ENCODE results near the gene MEF2C.

MEF2C gene

GRCh38 chr5:88688156-88688983 lies 194.6 kb downstream of the MEF2C start:
- no peak for DNase-seq (ENCODE audit: low read depth in 3 of 3)

DNA sequence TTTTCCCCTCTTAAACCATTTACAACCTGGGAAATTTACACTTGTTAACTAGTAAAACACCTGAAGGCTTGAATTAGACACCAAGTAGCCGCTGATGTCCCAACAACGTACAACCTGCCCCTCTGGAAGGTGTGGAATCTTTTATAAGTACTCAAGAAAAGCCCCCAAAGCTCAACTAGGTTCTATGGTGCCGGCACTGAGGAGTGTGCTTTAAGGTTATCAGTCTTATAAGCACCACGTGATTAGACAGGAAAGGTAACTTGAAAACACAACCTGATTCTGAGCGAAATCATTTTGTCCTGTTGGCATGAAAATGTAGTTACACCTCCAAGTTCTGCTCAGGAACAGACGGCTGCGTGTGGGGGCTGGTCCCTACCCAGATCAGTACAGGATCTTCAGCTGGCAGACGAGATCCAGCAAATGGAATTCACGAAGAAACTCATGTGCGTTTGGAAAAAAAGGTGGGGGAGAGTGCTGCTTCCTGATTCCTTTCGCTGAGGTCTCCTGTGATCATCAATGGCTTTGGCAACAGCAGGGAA lies 195.5 kb downstream of the MEF2C start:
- no peak for DNase-seq (ENCODE audit: low read depth in 3 of 3)

DNA sequence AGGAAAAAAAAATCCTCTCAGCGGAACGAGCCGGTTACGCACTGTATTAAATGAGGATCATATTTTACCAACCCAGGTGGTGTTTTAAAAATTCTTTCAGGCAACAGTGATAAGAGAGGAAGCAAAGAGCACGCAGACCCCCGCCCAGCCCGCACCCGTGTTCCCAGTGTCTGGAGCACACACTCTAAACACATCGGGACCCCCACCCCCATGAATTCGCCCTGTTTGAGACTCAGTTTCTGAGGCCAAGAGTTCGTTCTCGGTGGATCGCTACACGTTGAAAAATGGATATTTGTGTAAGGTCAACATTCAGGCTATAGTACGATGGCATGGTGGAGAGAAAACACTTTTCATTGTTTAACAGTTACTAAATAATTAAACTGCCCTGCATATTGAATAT lies 196.3 kb downstream of the MEF2C start:
- no peak for DNase-seq (ENCODE audit: low read depth in 3 of 3)

DNA sequence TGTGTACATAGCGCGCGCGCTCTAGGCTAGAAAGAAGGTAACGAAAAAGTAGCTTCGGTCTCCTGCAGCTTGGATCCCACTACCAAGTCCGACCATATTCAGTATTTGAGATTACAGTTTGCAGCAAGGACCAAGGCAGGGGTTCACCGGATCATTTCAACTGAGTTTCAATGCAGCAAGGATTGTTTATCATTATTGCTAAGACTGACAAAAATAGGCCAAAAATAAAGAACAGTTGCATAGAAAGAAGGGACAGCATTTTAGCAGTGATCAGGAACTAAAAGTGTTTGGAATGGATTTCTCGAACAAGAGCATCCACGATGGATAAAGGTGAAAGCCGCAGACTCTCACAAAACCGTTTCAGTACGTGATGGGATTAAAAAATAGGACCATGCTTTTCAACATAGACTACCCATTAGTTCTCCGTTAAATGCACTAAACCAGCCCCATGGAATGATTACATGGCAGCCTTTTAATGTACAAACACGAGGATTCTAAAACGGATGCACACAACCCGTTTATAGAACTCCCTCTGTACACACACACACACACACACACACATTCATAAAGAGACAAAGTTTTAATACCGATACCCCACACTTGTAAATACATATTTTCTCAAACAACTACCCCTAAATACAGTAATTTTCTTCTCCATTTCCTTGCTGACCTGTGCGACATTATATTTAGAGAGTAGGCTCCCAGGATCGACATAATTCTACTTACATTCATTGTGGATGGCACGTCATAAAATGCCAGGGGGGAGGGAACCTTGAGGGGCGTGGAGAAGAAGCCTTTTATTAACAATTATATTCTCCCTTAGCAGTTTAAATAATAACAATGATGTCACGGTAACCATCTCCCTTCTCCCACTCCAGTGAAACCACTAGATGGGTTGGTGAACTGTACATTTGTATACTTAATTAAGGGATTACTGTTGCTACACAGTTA lies 197.1 kb downstream of the MEF2C start:
- DNase-seq (ENCODE audit: low read depth in 3 of 3): no peak

DNA sequence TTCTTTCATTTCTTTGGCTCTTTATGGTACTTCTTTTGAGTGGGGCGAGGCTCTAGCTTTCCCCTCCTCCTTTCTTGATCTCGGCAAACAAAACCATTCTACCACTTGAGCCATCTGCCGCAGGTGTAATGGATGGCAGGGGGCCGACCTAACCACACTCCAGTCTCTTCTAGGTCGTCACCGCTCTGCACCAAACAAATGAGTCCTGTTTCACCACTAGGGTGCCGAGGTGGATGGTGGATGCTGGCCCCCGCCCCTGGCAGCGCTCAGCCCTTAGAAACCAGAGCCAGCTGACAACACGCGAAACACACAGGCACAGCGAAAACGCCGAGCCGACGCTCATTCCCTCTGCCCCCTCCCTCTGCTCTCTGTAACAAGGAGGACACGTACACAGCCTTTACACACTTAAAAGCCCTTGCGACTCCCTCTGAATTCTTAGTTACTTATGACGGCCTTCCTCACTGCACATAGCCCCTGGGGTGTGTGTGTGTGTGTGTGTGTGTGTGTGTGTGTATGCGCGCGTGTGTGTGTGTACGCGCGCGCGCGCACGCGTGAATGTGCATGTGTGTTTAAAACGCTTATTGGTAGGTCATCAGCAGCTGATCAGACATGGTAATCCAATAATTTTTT lies 199.4 kb downstream of the MEF2C start:
- no peak for DNase-seq (ENCODE audit: low read depth in 3 of 3)

DNA sequence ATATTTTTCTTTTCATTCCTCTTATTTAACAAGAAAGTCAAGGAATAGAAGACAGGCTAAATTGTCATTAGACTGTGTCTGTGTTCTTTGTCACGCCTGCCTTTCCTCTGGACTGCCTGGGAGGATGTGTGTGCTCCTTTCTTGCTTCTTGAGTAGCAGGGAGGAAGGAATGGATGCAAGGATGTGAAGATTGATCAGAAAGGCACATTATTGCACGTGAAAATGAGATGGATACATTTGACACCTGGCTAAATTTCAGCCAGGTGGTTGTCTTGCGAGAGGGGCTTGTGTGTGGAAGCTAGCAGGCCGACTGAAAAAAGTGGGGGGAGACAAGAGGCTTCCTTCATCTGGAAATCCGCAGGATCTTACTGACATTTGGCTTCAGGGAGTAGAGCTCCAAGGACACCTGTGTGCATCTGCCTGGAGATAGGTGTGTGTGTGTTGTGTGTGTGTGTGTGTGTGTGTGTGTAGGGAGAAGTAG lies 200.1 kb downstream of the MEF2C start:
- DNase-seq (ENCODE audit: low read depth in 3 of 3): no peak

GRCh38 chr5:88682131-88682530 lies 200.9 kb downstream of the MEF2C start:
- DNase-seq (ENCODE audit: low read depth in 3 of 3): no peak

DNA sequence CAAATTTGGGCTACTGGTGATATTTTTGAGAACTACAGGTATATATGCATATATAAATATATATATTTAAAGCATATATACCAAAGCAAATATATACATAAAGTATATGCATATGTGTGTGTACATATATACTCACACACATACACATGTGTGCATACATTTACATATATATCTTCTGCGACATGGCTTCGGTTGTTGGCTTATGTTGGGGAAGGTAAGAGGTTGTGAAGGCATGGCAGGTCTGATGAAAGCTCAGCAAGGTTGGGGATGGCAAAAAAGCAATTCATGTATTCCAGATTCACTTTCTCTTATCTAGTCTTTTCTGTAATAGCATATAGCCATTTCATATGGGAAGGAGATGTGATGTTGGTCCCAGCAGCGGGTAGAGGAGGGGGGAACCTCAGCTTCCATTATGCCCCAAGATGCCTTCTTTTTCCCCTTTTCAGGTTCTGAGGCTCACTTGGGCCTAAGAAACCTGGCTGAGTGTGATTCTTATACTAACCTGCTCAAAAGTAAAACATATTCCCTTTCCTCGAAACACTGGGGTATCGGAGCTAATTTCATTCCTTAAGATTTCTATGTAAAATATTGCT lies 201.7 kb downstream of the MEF2C start:
- no peak for DNase-seq (ENCODE audit: low read depth in 3 of 3)

DNA sequence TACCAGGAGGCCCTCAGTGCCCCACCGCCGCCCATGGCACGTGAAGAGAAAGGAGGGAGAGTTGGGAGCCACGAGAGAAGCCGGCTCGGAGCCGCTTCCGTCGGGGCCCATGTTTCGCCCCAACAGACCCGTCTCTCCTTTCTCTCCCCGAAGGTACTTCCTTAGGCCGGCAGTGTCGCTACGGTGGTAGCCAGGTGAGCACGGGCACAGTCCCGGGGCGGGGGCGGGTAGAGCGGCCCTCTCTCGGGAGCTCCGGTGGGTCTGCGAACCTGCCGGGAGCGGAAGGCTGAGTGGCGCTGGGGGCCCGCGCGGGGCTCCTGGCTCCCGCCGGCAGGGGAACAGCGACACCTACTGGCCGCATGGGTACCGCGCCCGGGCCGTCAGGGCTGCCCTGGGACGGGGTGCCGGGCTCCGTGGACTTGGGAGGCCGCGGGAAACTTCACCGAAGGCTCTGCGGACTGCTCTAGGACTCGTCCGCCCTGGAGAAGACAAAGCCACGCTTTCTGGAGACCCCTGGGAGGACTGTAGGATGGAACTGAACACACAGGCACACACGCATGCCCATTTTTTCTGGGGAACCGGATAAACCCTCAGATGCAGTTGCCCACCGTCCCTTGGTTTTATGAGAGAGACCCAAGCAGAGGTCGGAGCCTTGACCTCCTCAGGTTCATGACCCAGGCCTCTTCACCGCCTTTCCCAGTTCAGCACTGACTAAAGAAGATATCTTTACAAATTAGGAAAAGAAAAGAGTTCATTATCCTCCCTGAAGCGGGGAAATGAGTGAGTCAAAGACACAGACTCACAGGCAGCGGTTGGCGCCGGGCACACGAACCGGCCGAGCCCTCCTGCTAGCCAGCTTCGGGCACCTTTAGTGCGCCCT lies 202.5 kb downstream of the MEF2C start:
- DNase-seq (ENCODE audit: low read depth in 3 of 3): peak in 2 of 3 donors; percentile 70 to 79

DNA sequence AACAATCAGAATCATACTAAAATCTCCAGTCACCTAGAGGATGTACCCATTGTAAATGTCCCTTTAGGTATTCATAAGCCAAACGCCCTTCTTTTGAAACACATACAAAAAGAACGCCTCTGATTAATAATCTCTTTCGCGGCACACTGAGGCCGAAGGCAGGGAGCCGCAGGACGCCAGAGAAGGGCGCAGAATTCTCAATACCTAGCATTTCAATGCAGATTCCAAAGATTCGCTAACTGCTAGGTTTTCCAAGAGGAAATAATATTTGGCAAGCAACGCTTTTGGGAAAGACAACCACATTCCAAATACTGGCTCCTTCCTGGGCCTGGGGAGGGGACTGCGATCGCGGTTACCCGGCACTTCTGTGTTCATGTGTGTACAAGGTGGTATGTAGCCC lies 203.3 kb downstream of the MEF2C start:
- no peak for DNase-seq (ENCODE audit: low read depth in 3 of 3)

GRCh38 chr5:88678770-88679381 lies 204.1 kb downstream of the MEF2C start:
- no peak for DNase-seq (ENCODE audit: low read depth in 3 of 3)

DNA sequence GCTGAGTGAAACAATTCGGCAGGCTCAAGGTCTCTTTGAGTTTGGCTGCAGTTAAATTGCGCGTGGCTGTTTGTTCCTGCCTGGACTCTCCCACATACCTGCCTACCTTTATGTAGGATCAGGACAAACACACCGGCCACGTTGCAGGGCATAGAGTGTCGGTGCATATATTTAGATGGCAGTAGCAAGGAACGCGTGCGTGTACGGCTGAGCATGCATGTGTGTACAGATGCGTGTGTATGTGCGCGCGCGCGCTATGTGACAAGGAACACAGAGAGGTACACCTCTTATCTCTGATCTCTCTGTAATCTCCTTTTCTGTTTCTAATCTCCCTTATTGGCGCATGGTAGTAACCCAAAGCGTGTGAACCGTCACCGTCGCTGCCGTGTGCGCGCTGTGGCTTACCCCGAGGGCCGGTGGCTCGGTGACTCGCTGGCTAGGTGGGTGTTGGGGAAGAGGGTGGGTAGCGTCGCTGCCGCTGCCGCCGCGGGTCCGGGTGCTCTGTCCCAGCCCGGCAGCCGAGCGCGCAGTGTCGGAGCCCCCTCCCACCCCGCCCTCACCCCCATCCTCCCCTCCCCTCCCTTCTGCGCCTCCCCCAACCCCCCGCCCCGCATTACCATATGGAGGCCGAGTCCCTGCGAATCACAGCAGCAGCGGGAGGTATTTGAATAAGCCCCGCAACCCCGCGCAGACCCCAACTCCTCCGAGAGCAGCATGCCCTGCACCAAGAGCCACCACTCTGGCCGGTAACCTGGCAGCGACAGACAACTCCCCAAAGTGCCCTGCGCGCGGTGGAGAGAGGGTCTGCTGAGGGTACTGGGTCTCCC lies 204.8 kb downstream of the MEF2C start:
- DNase-seq (ENCODE audit: low read depth in 3 of 3): no peak

DNA sequence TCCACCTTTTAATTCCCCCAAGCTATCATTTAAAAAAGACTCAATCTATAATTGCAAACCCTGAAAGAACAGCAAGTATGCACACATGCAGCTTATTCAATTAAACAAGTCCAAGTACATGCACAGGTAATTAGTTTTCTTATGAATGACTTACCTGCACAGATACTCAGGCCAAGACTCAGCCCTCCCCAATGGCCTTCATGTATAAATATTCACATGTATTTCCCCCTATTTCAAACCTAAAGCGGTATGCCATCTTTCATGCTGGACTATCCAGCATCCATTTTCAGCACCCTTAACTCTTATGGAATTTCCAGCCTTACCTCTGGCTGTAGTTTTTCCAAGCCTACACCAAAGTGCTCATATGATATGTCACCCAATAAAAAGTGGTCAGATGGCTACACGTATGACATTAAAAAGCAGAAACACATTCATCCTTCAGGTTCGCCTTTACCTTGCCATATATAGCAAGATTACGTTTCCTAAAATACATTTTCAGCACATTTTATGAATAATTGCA lies 205.5 kb downstream of the MEF2C start:
- DNase-seq (ENCODE audit: low read depth in 3 of 3): no peak

DNA sequence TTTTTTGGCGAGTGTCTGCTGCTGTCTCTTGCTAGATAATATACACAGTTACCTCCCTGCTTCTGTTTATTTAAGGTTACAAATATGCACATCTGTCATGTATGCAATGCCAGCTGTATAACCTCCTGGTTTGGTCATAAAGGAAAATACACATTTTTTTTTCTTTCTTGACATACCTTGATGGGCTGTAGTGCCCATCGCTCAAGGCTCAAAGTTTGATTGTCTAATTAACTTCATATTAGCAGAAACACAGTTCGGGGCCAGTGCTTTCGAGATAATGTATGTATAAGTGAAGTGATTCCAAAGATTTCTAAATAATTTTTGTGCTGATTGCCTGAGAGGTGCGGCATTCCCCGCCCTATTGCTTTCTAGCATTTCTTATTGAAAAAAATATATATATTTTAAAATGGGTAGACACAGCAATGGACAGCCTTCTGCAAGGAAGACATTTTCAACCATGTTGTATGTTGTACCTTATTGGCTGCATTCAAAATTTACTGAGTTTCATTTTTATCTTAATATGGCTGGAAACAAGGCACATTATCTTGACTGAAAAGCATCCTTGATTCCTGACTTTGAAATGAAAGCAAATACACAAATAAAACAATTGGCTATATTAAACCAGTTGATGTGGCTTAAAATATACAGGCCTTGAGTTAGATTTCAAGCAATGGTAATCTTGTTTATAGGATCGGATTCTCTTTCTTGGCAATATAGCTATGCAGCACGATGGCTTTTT lies 206.2 kb downstream of the MEF2C start:
- DNase-seq (ENCODE audit: low read depth in 3 of 3): no peak

- DNase-seq (ENCODE audit: low read depth in 3 of 3): no peak
Observed at GRCh38 chr5:88675708-88676636, 207.0 kb downstream of the MEF2C start.

- no peak for DNase-seq (ENCODE audit: low read depth in 3 of 3)
Observed at GRCh38 chr5:88675168-88675707, 207.7 kb downstream of the MEF2C start.
